GM11168 (cell line): Measurements from ENCODE around the gene TMED10.

Source experiments
- in situ Hi-C: fragments of 300-500 bp; cut with MboI; formaldehyde crosslinking; loops from one replicate; pipeline ENCODE4 v1.12.0; 2022; ENCODE audit warnings: low sequenced_read_pairs; ENCODE audit not compliant: unreplicated experiment

TMED10 gene

GRCh38 chr14:75096959-75097358 is 79.5 kb downstream of the TMED10 start:
- in situ Hi-C loops, result no loop called here

GRCh38 chr14:75095690-75096089 is 80.7 kb downstream of the TMED10 start:
- in situ Hi-C loops, result no loop called here

- in situ Hi-C loops, result no loop called here
These were observed 81.5 kb downstream of the TMED10 start for GRCh38 chr14:75094896-75095295.

GRCh38 chr14:75092698-75093097 is 83.7 kb downstream of the TMED10 start:
- in situ Hi-C loops, result no loop called here

- in situ Hi-C loops, result no loop called here
These were observed 85.2 kb downstream of the TMED10 start for GRCh38 chr14:75091251-75091650.

- in situ Hi-C loops, result no loop called here
These were observed 86.1 kb downstream of the TMED10 start for GRCh38 chr14:75090353-75090752.

GRCh38 chr14:75088566-75089373 is 87.6 kb downstream of the TMED10 start:
- in situ Hi-C loops, result no loop called here

- in situ Hi-C loops, result no loop called here
These were observed 88.3 kb downstream of the TMED10 start for GRCh38 chr14:75088153-75088552.

GRCh38 chr14:75084513-75084912 is 91.9 kb downstream of the TMED10 start:
- in situ Hi-C loops, result no loop called here

GRCh38 chr14:75083271-75083670 is 93.1 kb downstream of the TMED10 start:
- in situ Hi-C loops, result no loop called here

GRCh38 chr14:75081660-75082229 is 94.7 kb downstream of the TMED10 start:
- in situ Hi-C loops, result no loop called here
